NCI-H1436 (cell line): ENCODE data around the gene PTPN23.

ENCODE experiments used
- DNase-seq: peaks from one replicate; lab custom pipeline; 2025; lab: John Stamatoyannopoulos, UW

PTPN23 gene

DNA sequence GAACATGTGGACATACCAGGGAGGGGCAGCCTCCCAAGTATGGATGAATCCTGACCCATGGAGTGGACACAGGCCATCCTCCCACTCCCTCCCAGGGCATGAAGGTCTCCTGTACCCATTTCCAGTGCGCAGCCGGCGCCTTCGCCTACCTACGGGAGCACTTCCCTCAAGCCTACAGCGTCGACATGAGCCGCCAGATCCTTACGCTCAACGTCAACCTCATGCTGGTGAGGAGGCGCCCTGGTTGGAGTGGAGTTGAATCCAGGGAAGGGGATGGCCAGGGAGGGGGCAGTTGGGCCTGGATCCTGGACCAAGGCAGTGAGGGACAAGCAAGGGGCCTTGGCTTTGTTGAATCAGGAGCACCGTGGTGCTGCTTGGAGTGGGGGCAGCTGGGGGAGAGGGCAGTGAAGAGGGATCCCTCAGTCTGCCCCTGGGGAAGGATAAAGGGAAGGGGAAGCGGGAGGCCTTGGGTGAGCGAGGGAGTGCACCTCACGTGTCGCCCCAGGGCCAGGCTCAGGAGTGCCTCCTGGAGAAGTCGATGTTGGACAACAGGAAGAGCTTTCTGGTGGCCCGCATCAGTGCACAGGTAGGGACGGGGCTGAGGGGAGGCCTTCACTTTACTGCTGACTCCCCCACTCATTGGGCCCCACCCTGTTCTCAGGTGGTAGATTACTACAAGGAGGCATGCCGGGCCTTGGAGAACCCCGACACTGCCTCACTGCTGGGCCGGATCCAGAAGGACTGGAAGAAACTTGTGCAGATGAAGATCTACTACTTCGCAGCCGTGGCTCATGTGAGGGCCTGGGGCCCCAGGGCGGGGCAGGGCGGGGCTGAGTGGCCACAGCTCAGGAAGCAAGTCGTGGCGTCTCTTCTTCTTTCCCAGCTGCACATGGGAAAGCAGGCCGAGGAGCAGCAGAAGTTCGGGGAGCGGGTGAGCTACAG lies 25.3 kb downstream of the PTPN23 start:
- DNase-seq = no peak

DNA sequence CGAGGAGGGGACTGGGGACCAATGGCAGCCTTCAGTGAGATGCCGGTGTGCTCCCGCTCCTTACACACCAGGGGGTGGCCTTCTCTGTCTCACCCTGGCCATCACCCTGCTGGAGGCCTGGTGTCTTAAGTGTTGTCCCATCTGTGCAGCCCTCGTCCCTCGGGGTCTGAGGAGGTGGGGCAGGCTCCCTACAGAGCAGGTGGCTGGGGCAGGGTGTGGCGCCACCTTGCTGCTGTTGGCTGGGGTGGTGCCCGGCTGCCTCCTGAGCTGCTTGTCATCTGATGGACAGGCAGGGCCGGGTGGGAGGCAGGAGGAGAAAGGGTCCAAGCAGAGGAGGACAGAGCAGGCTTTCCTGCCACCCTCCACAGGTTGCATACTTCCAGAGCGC lies 25.9 kb downstream of the PTPN23 start:
- no peak for DNase-seq

- no peak for DNase-seq
Observed at GRCh38 chr3:47407237-47407636, 26.4 kb downstream of the PTPN23 start.

DNA sequence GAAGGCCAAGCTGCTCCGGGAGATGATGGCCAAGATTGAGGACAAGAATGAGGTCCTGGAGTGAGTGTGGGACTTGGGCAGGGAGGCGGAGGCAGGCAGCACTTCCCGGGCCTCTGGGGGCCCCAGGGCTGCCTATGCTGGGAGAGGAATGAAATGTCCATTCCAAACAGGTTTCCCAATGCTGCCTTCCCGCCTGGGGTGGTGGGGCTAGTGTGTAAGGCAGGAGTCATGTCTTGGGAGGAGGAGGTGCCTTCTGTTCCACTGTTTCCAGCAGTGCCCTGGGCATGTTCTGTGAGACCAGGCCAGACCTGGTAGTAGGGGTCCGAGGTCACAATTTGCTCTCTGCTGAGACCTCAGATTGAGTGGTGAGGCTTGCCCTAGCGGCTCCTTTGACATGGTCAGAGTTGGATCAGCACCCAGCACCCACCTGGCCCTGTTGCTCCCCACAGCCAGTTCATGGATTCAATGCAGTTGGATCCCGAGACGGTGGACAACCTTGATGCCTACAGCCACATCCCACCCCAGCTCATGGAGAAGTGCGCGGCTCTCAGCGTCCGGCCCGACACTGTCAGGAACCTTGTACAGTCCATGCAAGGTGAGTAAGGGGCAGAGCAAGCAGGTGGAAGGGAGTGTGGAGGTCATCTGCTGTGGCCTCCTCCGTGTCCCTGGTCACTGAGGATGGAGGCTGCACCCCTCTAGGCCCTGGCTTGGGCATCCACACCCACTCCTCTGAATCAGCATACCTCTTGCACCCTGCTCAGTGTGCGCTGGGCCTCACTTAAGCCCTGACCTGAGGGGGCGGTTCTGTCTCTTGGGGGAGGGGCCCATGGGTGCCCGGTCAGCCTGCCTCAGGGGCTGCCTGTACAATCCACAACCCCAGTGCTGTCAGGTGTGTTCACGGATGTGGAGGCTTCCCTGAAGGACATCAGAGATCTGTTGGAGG lies 27.3 kb downstream of the PTPN23 start:
- no peak for DNase-seq

DNA sequence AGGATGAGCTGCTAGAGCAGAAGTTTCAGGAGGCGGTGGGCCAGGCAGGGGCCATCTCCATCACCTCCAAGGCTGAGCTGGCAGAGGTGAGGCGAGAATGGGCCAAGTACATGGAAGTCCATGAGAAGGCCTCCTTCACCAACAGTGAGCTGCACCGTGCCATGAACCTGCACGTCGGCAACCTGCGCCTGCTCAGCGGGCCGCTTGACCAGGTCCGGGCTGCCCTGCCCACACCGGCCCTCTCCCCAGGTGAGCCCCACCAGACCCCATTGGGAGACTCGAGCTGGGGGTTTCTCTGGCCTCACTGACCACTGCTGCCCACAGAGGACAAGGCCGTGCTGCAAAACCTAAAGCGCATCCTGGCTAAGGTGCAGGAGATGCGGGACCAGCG lies 28.0 kb downstream of the PTPN23 start:
- no peak for DNase-seq

DNA sequence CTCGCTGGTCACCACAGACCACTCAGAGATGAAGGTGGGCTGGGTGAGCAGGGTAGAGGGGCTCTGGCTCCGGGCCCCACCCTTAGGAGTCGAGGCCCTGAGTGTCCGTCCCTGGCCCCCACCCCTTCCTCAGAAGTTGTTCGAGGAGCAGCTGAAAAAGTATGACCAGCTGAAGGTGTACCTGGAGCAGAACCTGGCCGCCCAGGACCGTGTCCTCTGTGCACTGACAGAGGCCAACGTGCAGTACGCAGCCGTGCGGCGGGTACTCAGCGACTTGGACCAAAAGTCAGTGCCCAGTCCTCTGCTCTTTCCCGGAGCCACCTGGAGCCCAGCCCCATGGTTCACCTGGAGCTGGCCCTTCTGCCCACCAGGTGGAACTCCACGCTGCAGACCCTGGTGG lies 28.5 kb downstream of the PTPN23 start:
- DNase-seq = no peak

GRCh38 chr3:47409688-47410416 lies 29.0 kb downstream of the PTPN23 start:
- no peak for DNase-seq

GRCh38 chr3:47410417-47410720 lies 29.5 kb downstream of the PTPN23 start:
- DNase-seq = no peak

GRCh38 chr3:47410801-47411646 lies 30.2 kb downstream of the PTPN23 start:
- no peak for DNase-seq

- no peak for DNase-seq
Observed at GRCh38 chr3:47411696-47412452, 31.1 kb downstream of the PTPN23 start.

GRCh38 chr3:47412453-47412756 lies 31.6 kb downstream of the PTPN23 start:
- no peak for DNase-seq

DNA sequence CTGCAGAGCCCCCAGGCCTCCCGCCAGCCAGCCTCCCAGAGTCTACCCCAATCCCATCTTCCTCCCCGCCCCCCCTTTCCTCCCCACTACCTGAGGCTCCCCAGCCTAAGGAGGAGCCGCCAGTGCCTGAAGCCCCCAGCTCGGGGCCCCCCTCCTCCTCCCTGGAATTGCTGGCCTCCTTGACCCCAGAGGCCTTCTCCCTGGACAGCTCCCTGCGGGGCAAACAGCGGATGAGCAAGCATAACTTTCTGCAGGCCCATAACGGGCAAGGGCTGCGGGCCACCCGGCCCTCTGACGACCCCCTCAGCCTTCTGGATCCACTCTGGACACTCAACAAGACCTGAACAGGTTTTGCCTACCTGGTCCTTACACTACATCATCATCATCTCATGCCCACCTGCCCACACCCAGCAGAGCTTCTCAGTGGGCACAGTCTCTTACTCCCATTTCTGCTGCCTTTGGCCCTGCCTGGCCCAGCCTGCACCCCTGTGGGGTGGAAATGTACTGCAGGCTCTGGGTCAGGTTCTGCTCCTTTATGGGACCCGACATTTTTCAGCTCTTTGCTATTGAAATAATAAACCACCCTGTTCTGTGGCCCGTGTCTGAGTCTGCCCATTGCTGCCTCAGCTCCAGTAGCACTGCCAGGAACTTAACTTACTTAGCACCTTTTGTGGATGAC lies 32.2 kb downstream of the PTPN23 start:
- no peak for DNase-seq

GRCh38 chr3:47413751-47414150 lies 32.9 kb downstream of the PTPN23 start:
- no peak for DNase-seq

- DNase-seq = no peak
Observed at GRCh38 chr3:47414161-47414564, 33.3 kb downstream of the PTPN23 start.

DNA sequence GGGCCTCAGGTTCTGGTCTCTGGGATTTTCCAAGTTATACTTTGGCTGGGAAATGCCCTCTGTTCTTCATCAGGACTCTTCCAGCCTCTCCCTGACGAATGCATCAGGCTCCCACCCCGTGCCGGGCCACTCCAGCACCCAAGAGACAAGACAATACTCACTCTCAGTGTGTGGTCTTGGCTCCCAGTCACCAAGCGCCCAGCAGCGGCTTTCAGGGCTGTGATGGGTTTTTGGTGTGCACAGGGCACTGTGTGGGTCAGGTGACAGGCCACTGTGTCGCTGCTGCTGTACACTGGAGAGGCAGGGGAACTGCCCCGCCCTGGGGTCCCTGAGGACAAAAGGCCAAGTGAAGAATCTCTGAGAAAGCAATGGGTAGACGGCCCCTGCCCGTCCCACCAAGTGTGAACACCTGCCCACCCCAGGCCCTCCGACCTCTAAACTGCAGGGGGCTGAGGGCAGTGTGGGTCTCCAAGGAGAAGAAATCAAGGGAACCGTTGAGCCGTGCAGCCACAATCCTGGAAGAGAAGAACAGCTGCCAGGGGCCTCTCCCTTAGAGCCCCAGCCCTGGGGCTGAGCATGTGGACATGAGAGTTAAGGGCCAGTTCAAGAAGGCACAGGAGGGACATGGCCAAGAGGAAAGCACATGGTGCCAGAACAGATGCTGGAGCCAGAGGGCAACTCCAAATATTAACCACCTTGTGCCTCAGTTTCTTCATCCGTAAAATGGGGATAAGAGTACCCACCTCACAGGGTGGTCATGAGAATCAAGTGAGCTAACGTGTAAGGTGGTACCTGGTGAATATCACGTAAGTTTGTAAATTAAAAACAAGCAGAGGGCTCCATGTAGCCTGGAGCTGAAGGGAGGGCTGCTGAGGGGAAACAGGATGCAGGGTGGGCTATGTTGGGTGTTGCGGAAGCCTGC lies 34.1 kb downstream of the PTPN23 start:
- DNase-seq = no peak

- DNase-seq = no peak
Observed at GRCh38 chr3:47416041-47416440, 35.2 kb downstream of the PTPN23 start.

GRCh38 chr3:47418167-47419082 lies 37.6 kb downstream of the PTPN23 start:
- DNase-seq = no peak
